ENCODE results near the gene CDH4.

The CDH4 gene

DNA sequence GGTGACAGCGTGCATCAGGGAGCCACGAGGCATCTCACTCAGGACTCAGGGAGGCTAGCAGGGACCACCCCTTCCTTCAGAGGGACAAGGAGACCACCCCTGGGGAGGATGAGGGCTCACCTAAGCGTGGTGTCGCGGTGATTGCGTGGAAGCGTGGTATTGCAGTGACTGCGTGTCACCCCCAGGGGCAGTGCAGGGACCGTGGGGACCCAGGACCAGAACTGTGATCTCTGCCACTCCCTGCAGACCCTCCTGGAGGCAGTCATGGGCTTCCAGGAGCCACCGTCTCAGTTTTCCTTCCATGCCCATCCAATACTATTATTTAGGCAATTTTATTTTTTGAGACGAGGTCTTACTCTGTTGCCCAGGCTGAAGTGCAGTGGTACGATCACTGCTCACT, 666.5 kb downstream of the CDH4 start:
- DNase-seq, result no peak

DNA sequence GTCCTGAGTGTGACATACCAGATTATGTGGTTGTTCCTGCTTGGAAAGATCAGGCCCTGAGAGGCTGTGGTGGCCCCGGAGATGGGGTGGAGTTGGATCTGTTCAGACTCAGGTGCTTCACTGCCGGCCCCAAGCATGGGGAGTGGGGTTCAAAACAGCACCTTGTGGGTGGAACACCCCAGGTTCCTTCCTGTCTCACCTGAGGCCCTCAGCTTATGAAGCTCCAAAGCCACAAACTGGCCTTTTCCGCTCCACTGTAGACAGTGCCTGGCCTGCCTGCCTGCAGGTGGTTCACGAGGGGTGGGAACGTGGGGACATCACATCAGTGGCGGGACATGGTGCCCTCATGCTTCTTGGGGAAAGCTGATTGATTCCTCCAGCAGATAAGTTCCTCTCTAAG, 667.2 kb downstream of the CDH4 start:
- no peak for DNase-seq

DNA sequence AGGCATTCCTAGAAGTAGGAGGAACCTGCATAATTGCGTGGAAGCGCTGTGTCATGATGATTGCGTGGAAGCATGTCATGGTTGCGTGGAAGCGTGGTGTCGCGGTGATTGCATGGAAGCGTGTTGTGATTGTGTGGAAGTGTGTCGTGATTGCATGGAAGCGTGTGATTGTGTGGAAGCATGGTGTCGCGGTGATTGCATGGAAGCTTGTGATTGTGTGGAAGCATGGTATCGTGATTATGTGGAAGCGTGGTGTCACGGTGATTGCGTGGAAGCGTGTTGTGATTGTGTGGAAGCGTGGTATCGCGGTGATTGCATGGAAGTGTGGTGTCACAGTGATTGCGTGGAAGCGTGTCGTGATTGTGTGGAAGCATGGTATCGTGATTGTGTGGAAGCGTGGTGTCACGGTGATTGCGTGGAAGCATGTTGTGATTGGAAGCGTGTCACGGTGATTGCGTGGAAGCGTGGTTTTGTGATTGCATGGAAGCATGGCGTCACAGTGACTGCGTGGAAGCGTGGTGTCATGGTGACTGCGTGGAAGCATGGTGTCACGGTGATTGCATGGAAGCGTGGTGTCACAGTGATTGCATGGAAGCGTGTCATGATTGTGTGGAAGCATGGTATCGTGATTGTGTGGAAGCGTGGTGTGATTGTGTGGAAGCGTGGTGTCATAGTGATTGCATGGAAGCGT, 667.8 kb downstream of the CDH4 start:
- no peak for DNase-seq

DNA sequence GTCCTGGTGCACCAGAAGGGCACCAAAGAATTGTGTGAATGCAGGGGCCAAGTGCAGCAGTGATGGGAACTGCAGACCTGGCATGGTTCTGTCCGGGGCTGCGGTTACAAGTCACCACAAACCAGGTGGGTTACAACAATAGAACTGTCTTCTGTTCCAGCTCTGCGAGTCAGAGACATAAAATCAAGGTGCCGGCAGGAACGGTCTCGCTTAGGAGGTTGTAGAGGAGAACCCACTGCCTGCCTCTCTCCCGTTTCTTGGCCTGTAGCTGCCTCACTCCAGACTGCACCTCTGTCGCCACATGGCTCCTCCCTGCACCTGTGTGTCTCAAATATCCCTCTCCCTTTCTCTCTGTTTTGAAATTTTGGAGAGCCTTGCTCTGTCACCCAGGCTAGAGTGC, 670.4 kb downstream of the CDH4 start:
- no peak for DNase-seq

DNA sequence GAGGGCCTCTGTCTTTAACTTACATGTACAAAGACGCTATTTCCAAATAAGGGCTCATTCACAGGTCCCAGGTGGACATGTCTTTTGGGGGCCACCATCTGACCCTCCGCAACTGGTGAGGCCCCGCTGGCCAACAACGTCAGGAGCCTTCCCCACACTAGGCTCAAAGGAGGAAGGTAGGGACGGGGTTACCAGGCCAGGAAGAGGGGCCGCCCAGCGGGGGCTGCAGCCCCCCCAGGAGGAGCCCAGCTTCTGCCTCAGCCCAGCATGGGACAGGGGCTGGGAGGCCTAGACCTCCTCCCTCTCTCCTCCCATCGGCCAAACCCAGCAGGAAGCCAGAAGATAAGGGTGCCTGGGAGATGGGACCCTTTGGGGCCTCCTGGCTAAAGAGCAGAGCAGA, 670.9 kb downstream of the CDH4 start:
- DNase-seq, result no peak

DNA sequence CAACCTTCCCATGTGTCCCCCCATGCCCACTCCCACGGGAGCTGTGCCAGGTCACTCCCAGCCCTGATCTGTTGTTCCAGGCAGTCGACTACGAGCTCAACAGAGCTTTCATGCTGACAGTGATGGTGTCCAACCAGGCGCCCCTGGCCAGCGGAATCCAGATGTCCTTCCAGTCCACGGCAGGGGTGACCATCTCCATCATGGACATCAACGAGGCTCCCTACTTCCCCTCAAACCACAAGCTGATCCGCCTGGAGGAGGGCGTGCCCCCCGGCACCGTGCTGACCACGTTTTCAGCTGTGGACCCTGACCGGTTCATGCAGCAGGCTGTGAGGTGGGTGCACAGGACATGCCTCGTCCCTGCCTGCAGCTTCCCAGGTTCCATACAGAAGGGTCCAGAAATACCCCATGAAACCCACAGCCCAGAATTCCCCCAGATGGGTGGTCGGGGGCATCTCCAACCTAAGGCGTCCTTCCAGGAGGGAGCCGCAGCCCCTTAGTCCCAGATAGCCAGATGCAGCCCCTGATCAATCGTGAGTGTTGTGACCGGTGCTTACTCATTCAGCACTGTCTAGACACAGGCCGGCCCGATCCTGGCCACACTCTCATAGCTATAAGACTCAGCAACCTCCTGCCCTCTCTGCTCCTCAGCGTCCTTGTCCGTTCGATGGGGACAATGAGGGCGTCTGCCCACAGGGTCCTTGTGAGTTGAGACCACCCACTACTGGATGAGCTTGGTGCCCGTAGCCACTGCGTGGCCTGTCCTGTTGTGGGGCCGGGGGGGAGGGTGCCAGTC, 671.5 kb downstream of the CDH4 start:
- DNase-seq, result no peak

DNA sequence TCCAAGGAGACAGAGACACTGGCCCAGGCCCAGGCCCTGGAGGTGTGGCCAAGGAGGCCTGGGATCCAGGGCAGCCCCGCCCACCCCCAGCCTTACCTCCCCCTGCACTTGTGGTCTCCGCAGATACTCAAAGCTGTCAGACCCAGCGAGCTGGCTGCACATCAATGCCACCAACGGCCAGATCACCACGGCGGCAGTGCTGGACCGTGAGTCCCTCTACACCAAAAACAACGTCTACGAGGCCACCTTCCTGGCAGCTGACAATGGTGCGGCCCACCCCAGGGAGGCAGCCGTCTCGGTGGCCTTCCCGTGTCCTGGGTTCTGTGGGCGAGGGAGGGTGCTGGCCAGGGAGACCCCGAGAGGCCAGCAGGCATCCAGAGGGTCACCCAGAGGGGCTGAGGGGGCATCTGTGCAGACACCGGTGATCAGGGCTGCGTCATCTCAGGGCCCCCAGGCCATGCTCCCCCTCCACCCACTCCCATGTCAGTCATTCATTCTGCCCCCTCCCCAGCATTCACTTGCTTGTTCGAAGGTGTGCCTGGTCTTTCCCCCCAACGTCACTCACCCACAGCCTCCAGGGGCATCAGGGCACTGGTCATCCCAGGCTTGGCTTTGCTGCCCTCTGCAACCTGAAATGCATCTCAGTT, 672.3 kb downstream of the CDH4 start:
- DNase-seq, result no peak

DNA sequence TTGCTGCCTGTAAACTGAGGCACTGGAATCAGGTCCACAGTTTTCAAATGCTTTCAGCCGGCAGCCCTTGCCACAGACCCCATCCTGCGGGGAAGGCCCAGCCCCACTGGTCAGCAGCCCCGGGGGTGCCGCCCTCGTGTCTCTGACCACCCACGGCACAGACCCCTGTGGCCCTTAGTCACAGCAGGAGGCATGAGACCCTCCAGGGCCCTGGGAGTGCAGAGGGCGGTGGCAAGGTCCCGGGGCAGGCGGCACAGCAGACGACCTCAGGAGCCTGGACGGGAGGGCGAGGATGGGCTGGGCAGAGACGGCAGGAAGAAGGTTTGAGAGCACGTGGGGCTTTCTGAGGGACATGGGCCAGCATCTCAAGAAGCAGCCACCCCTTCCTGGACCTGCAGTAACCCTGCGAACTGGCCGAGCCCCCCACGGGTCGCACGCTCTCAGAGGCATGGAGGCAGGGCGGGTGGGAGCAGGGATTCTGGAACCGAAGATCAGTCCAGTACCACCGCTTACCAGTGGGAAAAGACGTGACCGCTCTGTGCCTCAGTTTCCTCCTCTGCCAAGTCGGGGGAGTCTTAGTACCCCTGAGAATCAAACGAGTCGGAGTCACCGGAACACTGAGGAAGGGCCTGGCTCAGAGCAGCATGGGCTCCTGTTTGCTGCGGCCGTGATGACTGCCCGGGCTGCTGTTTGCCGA, 672.9 kb downstream of the CDH4 start:
- no peak for DNase-seq

DNA sequence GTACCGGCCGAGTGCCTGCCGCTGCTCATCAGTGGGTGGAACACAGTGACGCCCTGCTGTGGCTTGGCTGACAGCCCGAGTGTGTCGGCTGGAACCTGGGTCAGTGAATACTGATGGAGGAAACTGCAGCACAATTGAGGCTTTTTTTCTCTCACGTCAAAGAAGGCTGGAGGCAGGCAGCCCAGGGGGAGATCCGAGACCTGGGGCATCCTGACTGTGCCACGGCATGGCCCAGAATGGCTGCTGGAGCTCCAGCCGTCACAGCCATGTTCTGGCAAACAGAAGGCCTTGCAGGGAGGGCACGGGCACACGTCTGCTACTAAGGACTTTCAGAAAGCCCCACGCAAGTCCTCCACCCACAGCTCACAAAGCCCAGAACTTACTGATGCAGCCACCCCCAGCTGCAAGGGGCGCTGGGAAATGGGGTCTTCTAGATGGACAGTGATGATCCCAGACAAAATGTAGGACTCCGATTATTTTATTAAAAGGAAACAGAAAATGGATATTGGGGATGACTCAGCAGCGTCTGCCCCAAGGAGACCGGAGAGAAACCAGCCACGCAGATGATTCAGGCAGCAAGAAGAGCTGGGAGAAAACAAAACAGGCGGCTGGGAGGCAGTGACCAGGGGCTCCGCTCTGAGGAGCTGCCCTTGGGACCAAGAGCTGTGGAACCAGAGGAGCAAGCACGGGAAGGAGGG, 673.6 kb downstream of the CDH4 start:
- DNase-seq, result peak; percentile 9

DNA sequence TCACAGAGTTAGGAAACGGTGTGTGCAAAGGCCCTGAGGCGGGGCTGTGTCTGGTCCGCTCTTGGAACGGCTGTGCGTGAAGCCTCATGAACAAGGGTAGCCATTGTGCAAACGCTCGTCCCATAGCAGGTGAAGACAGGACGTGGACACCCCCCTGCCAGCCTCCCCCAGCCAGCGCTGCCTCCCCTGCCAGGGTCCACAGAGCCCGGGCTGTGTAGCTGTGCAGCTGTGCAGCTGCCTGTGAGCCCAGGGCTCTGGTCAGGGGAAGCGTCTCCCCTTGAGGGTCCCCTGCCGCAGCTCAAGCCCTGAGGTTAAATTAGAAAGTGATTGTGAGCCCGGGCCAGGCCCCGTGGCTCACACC, 674.2 kb downstream of the CDH4 start:
- no peak for DNase-seq

DNA sequence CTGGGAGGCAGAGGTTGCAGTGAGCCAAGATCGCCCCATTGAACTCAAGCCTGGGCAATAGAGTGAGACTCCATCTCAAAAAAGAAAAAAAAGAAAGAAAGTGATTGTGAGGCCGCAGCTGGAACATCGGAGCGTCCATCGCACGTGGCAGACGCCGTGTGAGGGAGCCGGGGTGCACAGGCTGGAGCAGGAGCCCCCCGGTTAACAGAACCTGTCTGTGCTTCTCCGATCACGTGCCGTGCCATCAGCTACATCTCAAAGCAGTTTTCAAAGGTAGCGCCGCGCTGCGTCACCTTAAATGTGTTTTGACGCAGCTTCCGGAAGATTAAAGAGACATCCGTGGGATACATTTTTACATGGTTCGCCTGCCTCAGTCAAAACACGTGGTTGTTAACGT, 674.7 kb downstream of the CDH4 start:
- DNase-seq, result no peak

DNA sequence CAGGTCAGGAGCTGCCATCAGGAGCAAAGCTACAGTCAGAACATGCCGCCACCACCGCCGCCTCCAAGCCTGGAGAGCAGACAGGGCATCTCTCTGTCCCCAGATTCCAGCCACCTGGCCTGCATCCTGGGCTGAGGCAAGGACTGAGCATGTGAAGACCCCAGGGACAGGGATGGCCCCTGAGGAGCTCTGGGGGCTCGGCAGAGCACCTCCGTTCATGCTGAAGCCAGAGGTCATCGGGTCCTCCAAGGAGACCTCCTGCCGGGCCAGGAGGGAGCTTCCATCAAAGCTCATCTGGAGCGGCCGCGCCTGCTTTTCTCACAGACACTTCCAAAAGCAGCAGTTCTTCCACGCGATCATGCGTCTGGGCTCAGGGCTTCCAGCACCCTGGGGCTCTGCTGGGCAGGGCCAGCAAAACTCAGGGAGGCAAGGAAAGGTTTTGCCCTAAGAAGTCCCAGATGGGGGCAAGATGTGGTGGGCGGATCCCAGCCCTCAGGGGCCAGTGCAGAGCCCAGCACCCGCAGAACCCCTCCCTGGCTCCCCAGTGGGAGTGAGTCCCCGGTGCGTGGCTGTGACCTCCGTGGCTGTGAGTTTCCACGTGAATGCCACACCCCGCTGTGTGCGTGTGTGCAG, 675.2 kb downstream of the CDH4 start:
- DNase-seq, result no peak

DNA sequence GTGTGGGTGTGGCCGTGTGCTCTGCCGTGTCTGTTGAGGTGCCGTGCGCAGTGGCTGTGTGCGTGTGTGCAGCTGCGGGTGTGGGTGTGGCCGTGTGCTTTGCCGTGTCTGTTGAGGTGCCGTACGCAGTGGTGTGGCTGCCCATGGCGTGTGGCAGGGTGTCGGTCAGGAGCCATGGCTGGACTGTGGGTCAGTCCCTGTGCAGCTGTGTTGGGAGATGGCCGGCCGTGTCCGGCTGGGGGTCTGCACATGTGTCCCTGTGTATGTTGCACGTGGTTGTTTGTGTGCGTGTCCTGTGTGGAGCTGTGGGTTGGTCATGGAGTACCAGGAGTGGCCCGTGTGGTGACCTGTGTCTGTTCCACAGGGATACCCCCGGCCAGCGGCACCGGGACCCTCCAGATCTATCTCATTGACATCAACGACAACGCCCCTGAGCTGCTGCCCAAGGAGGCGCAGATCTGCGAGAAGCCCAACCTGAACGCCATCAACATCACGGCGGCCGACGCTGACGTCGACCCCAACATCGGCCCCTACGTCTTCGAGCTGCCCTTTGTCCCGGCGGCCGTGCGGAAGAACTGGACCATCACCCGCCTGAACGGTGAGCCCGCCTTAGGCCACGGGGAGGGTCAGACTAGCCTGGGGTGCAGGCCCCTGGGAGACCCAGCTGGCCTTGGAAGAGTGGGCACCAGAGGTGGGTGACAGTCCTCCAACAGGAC, 675.9 kb downstream of the CDH4 start:
- DNase-seq, result no peak

DNA sequence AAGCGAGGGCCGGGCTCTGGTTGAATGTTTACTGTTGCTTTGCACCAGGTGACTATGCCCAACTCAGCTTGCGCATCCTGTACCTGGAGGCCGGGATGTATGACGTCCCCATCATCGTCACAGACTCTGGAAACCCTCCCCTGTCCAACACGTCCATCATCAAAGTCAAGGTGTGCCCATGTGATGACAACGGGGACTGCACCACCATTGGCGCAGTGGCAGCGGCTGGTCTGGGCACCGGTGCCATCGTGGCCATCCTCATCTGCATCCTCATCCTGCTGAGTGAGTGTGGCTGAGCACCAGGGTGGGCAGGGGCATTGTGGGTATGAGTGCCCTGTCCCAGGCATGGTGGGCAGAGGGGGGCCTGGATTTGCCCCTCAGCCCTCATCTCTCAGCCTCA, 677.5 kb downstream of the CDH4 start:
- no peak for DNase-seq

DNA sequence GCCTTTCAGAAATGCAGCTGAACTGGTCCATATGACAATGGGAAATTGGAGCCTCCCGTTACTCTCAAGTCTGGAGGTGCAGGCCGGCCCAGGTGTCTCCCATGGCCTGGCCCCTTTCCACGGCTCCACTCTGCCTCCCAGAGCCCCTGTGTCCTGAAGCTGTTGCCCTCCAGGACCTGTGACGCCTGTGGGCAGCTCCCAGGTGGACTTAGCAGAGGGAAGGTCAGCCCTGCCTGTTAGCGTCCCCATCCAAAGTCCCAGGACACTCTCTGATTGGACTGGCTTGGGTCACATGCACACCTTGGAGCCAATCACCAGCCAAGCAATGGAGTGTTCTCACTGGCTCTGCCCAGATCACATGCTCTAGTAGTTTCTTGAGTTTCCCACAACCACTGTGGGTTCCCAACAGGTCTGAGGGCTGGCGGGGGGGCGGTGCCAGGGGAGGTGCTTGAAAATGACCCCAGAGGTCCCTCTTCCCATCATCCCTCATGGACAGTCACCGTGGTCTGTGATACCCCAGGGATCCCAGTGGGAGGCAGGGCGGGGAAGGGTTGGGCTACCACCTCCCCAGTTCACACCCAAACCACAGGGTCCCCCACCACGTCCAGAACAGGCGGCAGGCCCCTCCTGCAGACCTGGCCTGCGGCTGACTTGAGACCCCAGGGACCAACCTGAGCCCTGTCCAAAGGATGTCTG, 678.1 kb downstream of the CDH4 start:
- DNase-seq, result no peak

DNA sequence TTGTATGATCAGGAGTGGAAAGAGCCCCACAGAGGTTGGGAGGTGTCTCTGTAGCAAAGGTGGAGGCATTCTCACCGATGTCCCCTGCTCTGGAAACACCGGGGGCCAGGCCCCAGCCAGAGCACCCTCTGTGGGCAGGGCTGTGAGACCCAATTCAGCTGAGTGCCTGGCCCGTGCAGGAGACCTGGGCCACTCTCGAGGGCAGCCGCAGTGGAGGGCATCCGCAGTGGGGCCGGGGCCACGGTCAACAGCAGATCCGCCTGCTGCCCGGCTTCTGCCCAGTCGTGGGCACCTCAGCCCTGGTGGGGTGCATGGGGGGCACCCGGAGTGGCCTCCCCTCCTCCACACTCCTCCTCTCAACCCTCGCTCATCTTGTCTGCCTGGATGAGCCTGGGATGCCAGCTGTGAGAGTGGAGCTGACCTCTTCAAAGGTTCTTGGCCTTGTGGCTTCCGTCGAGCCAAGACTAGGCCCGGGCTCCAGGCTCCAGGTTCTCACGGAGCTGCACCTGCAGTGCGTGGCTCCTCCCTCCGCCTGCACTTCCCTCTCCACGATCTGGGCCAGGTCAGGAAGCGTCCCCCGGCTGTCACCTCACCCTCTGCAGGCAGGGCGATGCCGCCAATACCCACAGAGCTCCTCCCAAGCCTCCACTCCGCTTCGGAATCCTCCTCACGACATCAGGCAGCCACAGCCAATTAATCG, 678.9 kb downstream of the CDH4 start:
- no peak for DNase-seq

DNA sequence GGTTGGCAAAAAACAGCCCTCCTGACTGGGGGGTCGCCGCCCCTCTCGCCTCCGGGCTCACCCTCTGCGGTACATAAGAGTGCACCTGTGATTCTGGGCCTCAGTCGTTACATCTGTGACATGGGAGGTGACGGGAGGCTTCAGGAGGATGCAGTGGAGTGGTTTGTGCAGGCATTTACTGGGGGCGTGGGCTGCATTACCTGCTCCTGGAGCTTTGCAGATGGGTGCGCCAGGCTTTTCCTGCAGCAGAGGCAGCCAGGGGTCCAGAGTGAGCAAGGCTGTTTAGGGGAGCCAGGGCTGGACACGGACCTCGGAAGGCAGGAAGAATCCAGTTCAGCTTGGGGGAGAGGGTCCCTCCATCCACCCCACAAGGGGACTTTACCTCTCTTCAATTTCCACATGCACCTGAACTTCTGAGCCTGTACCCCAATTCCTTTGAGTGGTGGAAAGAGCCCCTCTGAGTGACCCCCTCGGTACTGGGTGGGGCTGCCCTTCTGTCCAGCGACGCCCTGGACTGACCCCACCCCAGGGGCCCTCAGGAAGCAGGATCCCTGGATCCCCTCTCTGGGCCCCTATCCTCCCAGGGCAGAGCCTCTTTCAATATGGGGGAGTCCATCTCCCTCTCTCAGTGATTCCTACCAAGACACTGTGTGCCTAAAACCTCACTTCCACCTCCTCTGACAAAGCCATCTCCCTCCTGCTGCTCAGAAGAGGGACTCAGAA, 679.6 kb downstream of the CDH4 start:
- DNase-seq, result no peak

DNA sequence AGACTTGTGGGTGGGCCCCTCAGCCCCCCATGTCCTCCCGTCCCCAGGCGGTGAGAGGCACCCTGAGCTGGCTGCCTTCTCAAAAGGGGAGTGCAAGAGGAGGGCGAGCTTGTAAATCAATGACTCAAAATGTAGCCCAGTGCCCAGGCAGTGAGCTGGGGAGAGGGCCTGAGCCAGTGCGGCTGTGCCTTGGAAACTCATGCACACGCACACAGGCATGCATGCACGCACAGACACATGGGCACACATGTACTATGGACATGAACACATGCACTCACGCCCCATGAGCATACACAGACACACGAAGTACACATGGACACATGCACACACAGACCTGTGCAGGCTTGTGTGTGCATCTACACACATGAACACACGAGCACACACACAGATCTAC, 680.1 kb downstream of the CDH4 start:
- no peak for DNase-seq

DNA sequence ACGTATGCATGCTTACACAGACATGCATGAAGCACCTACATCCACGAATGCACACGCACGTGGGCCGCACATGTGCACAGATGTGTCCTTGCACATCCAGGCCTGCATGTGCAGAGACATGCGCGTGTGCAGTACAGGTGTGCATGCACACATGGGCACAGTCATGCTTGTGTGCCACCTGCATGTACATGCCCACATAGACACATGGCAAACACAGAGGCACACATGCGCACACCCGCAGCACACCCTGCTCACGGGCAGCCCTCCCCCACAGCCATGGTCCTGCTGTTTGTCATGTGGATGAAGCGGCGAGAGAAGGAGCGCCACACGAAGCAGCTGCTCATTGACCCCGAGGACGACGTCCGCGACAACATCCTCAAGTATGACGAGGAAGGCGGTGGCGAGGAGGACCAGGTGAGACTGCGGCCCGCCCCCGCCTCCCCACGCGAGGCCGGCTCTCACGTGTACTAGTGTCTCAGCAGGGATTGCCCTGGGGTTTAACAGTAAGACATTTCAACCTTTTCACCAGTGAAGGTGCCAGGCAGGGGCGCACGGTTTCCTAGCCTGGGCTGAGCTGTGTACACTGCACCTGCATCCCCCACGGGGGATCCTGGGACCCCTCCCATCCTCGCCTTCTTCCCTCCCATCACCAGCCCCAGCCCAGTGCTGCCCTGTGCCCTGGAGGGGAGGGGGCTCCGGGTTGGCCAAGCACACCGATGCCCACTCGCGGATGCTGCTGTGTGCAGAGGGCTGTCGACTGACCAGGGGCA, 680.8 kb downstream of the CDH4 start:
- DNase-seq, result no peak

All from NCI-H2107 (cell line).